ENCODE data around the gene CDH4.

The CDH4 gene

GRCh38 chr20:61762886-61763739 lies 511.1 kb downstream of the CDH4 start:
- H3K4me3 ChIP-seq (ENCODE audit: low read depth in 1 of 2, low read length in 1 of 2): no peak overlapping the region
- no peak for TF ChIP-seq CTCF (IDR thresholded peaks at IDR 0.05)
- no peak overlapping the region for H3K27ac ChIP-seq
- H3K9me3 ChIP-seq: no peaks in the 10 kb centered on the region
- H3K4me1 ChIP-seq (ENCODE audit: control insufficient read depth in 1 of 2, insufficient read depth in 1 of 2, low read depth in 1 of 2, low read length in 1 of 2): no peaks in the 10 kb centered on the region
- no peaks in the 10 kb centered on the region for H3K27me3 ChIP-seq
- no peaks in the 10 kb centered on the region for H3K36me3 ChIP-seq

GRCh38 chr20:61763740-61764400 lies 511.8 kb downstream of the CDH4 start:
- Histone ChIP-seq H3K36me3 (no peaks in the 10 kb centered on the region), H3K4me1 (ENCODE audit: control insufficient read depth in 1 of 2, insufficient read depth in 1 of 2, low read depth in 1 of 2, low read length in 1 of 2) (no peaks in the 10 kb centered on the region), H3K4me3 (ENCODE audit: low read depth in 1 of 2, low read length in 1 of 2) (no peak overlapping the region), H3K27ac (no peak overlapping the region), H3K9me3 (no peaks in the 10 kb centered on the region), H3K27me3 (no peaks in the 10 kb centered on the region)
- no peak for TF ChIP-seq CTCF (IDR thresholded peaks at IDR 0.05)

GRCh38 chr20:61764471-61765025 lies 512.5 kb downstream of the CDH4 start:
- no peak for TF ChIP-seq CTCF (IDR thresholded peaks at IDR 0.05)
- no peaks in the 10 kb centered on the region for H3K27me3 ChIP-seq
- no peaks in the 10 kb centered on the region for H3K36me3 ChIP-seq
- H3K4me1 ChIP-seq (ENCODE audit: control insufficient read depth in 1 of 2, insufficient read depth in 1 of 2, low read depth in 1 of 2, low read length in 1 of 2): no peaks in the 10 kb centered on the region
- H3K27ac ChIP-seq: no peak overlapping the region
- no peak overlapping the region for H3K4me3 ChIP-seq (ENCODE audit: low read depth in 1 of 2, low read length in 1 of 2)
- no peaks in the 10 kb centered on the region for H3K9me3 ChIP-seq

DNA sequence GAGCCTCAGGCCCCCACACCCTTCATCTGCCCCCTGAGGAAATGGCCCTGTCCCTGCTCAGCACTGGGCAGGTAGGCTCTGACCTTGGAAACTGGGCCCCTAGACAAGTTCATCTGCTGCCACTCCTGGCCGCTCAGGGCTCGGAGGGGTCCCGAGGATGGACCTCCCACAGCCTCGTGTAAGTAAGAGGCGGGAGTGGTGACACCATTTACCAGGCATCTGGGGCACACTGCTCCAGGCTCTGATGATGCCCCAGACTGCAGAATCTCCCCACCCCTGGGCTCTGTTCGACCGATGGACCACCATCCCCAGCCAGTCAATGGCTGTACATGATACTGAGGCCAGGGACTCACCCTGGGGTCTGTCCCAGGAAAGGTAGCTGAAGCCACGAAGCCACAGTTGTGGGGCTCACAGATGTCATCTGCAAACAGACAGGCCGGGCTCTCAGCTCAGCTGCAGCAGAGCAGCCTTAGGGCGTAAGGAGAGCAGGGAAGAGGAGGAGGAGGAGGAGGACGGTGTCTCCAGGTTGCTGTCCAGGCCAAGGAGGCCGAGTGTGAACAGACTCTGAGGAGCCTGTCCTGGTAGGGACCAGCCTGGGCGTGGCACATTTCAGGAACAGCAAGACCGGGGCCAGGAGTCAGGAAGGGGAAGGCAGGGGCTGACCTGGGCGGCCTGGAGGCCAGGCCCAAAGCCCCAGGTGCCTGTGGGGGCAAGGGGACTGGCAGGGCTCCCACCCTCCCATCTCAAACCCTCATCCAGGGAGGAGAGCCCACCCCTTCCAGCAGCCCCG lies 513.2 kb downstream of the CDH4 start:
- Histone ChIP-seq H3K27ac (no peak overlapping the region), H3K27me3 (no peaks in the 10 kb centered on the region), H3K4me1 (ENCODE audit: control insufficient read depth in 1 of 2, insufficient read depth in 1 of 2, low read depth in 1 of 2, low read length in 1 of 2) (no peaks in the 10 kb centered on the region), H3K36me3 (no peaks in the 10 kb centered on the region), H3K9me3 (no peaks in the 10 kb centered on the region), H3K4me3 (ENCODE audit: low read depth in 1 of 2, low read length in 1 of 2) (no peak overlapping the region)
- TF ChIP-seq CTCF (IDR thresholded peaks at IDR 0.05): no peak

DNA sequence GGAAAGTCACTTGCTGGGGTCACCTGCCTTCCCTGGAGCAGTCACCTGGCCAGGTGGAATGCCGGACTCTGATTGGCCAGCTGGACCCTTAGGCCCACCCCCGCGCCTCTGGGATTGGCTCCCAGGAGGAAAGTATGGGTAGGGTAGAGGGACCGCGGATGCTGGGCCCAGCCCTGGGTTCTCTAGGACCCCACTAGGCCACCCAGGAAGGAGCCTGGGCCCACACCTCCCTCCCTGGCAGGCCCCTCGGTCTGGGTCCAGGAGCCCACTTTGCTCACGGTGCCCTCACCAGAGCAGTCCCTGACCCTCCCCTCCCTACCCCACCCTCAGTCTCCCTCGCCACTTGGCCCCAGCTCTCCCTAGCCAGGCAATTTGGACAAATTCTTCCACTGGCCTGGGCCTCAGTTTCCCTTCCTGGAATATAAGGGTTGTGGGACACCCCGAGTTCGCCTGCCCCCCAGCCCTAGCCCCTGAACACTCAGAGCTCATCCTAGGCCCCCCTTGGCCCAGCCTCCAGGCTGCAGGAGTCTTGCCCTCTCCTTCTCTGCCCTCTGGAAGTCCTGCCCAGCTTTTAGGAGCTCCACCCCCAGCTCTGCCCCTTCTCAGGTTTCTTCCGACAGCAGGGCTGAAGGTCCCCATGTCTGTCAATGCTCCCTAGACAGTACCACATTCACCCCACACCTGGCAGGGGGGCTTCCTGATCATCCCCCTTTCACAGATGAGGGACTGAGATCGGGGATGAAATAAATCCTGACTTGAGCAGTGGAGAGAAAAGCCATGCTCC lies 514.0 kb downstream of the CDH4 start:
- no peak overlapping the region for H3K4me3 ChIP-seq (ENCODE audit: low read depth in 1 of 2, low read length in 1 of 2)
- TF ChIP-seq CTCF (IDR thresholded peaks at IDR 0.05): no peak
- H3K36me3 ChIP-seq: no peaks in the 10 kb centered on the region
- H3K27me3 ChIP-seq: no peaks in the 10 kb centered on the region
- no peaks in the 10 kb centered on the region for H3K9me3 ChIP-seq
- H3K27ac ChIP-seq: no peak overlapping the region
- no peaks in the 10 kb centered on the region for H3K4me1 ChIP-seq (ENCODE audit: control insufficient read depth in 1 of 2, insufficient read depth in 1 of 2, low read depth in 1 of 2, low read length in 1 of 2)
